Endothelial cell of umbilical vein (primary cell): Measurements from ENCODE around the gene PRCC. TPM values are rescaled to one million over a fixed set of nuclear protein-coding genes. Genes with fewer than 3 reads are reported as not detected.

Experiments
- BruUV-seq: library from RNA; stranded (reverse); fragments of 400-500 nt; replicated peaks from 2 replicates; lab custom pipeline; 2021; lab: Mats Ljungman, UMichigan
- CTCF ChIA-PET: fragments of 300-600, 350-600 bp; sonication (Branson Sonifier 250); formaldehyde crosslinking; loops from one replicate; lab custom pipeline; 2021; ENCODE audit warnings: antibody characterized with exemption, inconsistent platforms; lab: Charles Lee
- POLR2A ChIA-PET: fragments of 300-600, 350-600 bp; sonication (Branson Sonifier 250); formaldehyde crosslinking; loops from one replicate; lab custom pipeline; 2021; ENCODE audit warnings: antibody characterized with exemption, inconsistent platforms; lab: Charles Lee
- DNase-seq: peaks from one replicate; pipeline ENCODE4 v3.0.0-alpha.2; 2011; ENCODE audit warnings: low read depth, low spot score
- FAIRE-seq: peaks from 2 replicates; lab custom pipeline; 2011; peaks lifted over from hg19 to GRCh38; lab: Jason Lieb, UNC
- H2AFZ ChIP-seq: 2 replicates; pipeline ENCODE4 v1.6.0; 2012; ENCODE audit warnings: low read depth, low read length, control low read depth, inconsistent platforms
- H3K27ac ChIP-seq: 2 replicates; pipeline ENCODE4 v1.5.1; 2011; ENCODE audit warnings: low read depth, mild to moderate bottlenecking, control low read depth, low read length, moderate library complexity; ENCODE audit not compliant: insufficient read depth
- H3K27me3 ChIP-seq, 2 experiments: 2 replicates each; pipeline versions ENCODE4 v1.6.0 to v1.6.1; 2011; ENCODE audit warnings: low read length in 2 of 2, mixed read lengths in 1 of 2; ENCODE audit not compliant: control insufficient read depth in 2 of 2, insufficient read depth in 2 of 2
- H3K36me3 ChIP-seq, 2 experiments: 2 replicates in 1 of 2; 3 replicates in 1 of 2; pipeline ENCODE4 v1.5.1; 2011; ENCODE audit warnings: low read length in 2 of 2, mild to moderate bottlenecking in 1 of 2, moderate library complexity in 1 of 2; ENCODE audit not compliant: control insufficient read depth in 2 of 2, insufficient read depth in 2 of 2; ENCODE audit errors: extremely low read depth in 1 of 2
- H3K4me1 ChIP-seq: 3 replicates; pipeline ENCODE4 v1.5.1; 2011; ENCODE audit warnings: mild to moderate bottlenecking, low read length; ENCODE audit not compliant: control insufficient read depth, insufficient read depth; ENCODE audit errors: extremely low read depth
- H3K4me2 ChIP-seq: 2 replicates; pipeline ENCODE4 v1.6.1; 2011; ENCODE audit warnings: low read length, control low read depth, mixed read lengths; ENCODE audit not compliant: insufficient read depth
- H3K4me3 ChIP-seq, 3 experiments: fragments of 200-600 bp in 1 of 3; sonication (generic), shearing (Covaris generic) in 1 of 3; replicated peaks in 1 of 3; 2 replicates each; pipeline ENCODE4 v1.5.1; 2011 to 2016; ENCODE audit warnings: control low read depth in 3 of 3, low read length in 3 of 3, mild to moderate bottlenecking in 2 of 3, inconsistent platforms in 1 of 3, low read depth in 1 of 3, moderate library complexity in 1 of 3; ENCODE audit not compliant: insufficient read depth in 1 of 3
- H3K79me2 ChIP-seq: 2 replicates; pipeline ENCODE4 v1.6.0; 2012; ENCODE audit warnings: low read length, inconsistent platforms; ENCODE audit not compliant: control insufficient read depth, insufficient read depth
- H3K9ac ChIP-seq: replicated peaks from 2 replicates; pipeline ENCODE3; 2011; ENCODE audit warnings: low read length, control low read depth; ENCODE audit not compliant: insufficient read depth; ENCODE audit errors: extremely low read depth
- H3K9me1 ChIP-seq: replicated peaks from 3 replicates; pipeline ENCODE4 v1.6.0; 2011; ENCODE audit warnings: mild to moderate bottlenecking, low read length; ENCODE audit not compliant: control insufficient read depth, insufficient read depth; ENCODE audit errors: extremely low read depth
- H3K9me3 ChIP-seq: replicated peaks from 2 replicates; pipeline ENCODE4 v1.5.1; 2012; ENCODE audit warnings: low read length, inconsistent platforms; ENCODE audit not compliant: control insufficient read depth, insufficient read depth
- H4K20me1 ChIP-seq: replicated peaks from 2 replicates; pipeline ENCODE3; 2011; ENCODE audit warnings: mild to moderate bottlenecking, low read length; ENCODE audit not compliant: control insufficient read depth, insufficient read depth; ENCODE audit errors: extremely low read depth
- CTCF ChIP-seq, 2 donors: IDR thresholded peaks; 1 replicate in 1 of 2; 2 replicates in 1 of 2; pipeline ENCODE4 v1.5.1; 2011; ENCODE audit warnings: low read length in 2 of 2, mild to moderate bottlenecking in 2 of 2, moderate library complexity in 2 of 2, control low read depth in 1 of 2, inconsistent platforms in 1 of 2, low read depth in 1 of 2; ENCODE audit not compliant: insufficient read depth in 1 of 2; ENCODE audit errors: extremely low read depth in 1 of 2
- EZH2 ChIP-seq: IDR thresholded peaks from 2 replicates; pipeline ENCODE4 v1.6.1; 2012; ENCODE audit warnings: borderline replicate concordance, low read depth, mild to moderate bottlenecking, moderate library complexity, low read length, inconsistent platforms; ENCODE audit not compliant: severe bottlenecking
- FOS ChIP-seq: IDR thresholded peaks from 2 replicates; pipeline ENCODE4 v1.6.1; 2011; ENCODE audit warnings: mild to moderate bottlenecking, low read length, moderate library complexity, borderline replicate concordance; ENCODE audit not compliant: insufficient read depth
- GATA2 ChIP-seq: IDR thresholded peaks from 2 replicates; pipeline ENCODE4 v1.7.0; 2011; ENCODE audit warnings: low read depth, mild to moderate bottlenecking, moderate library complexity, mixed read lengths, low read length; ENCODE audit not compliant: insufficient read length, insufficient read depth
- JUN ChIP-seq: IDR thresholded peaks from 2 replicates; pipeline ENCODE4 v1.6.1; 2011; ENCODE audit warnings: borderline replicate concordance, low read depth; ENCODE audit not compliant: insufficient read length, insufficient read depth
- MAX ChIP-seq: IDR thresholded peaks from 2 replicates; pipeline ENCODE4 v1.6.1; 2011; ENCODE audit not compliant: insufficient read depth, insufficient read length
- MYC ChIP-seq: IDR thresholded peaks from one replicate; pipeline ENCODE4 v1.6.1; 2011; ENCODE audit warnings: mild to moderate bottlenecking, low read depth, low read length
- POLR2A ChIP-seq: IDR thresholded peaks from 2 replicates; pipeline ENCODE4 v1.6.1; 2012; ENCODE audit warnings: low read depth, mild to moderate bottlenecking, control low read depth, low read length
- POLR2AphosphoS5 ChIP-seq: IDR thresholded peaks from 2 replicates; pipeline ENCODE4 v1.6.1; 2012; ENCODE audit warnings: low read depth, mild to moderate bottlenecking, control low read depth, low read length, moderate library complexity; ENCODE audit not compliant: insufficient read depth
- dilution Hi-C: fragments of 300-500 bp; cut with MboI; formaldehyde crosslinking; loops from one replicate; pipeline ENCODE4 v1.15.0; 2019; ENCODE audit warnings: low sequenced_read_pairs; ENCODE audit not compliant: extremely low pct_ligation_motif_present
- intact Hi-C: fragments of 100-400 bp; cut with micrococcal nuclease; formaldehyde crosslinking; loops from one replicate; pipeline ENCODE4 v1.10.0; 2022
- polyA plus RNA-seq, 4 experiments: library from polyadenylated mRNA; depleted of rRNA in 3 of 4; stranded (reverse) in 3 of 4; unstranded in 1 of 4; fragments of >200 nt; gene quantifications; 2 replicates each; pipeline versions ENCODE4 v1.2.1 to v1.2.3, GENCODE V29; 2011 to 2012; ENCODE audit warnings: missing spikeins in 1 of 4
- total RNA-seq: library from RNA; stranded (reverse); gene quantifications from 2 replicates; pipeline ENCODE4 v1.2.3, GENCODE V29; 2021

Gene PRCC
- total and polyA plus RNA-seq, 2 donors (not counting 3 experiments of a cell fraction or from before 2014, with no cell fraction given): 71.5 to 77.4 TPM

- Histone ChIP-seq H3K9me3 (no peaks in the 10 kb centered on the region), H3K4me1 (peaks cover 11% of the 10 kb centered on the region), H3K9me1 (no peaks in the 10 kb centered on the region), H3K9ac (no peak overlapping the region), H4K20me1 (no peaks in the 10 kb centered on the region), H3K36me3 (no peaks in the 10 kb centered on the region), H3K4me2 (no peak overlapping the region), H3K27me3 (no peaks in the 10 kb centered on the region), H3K79me2 (no peaks in the 10 kb centered on the region), H3K27ac (no peak overlapping the region), H3K4me3 (no peak overlapping the region), H2AFZ (no peak overlapping the region)
- ChIA-PET POLR2A (no interaction called here), CTCF (interaction anchor here (0.7 to 2.0 kb wide), 9 partner anchors 9 to 119 kb away, joined by 3 to 11 read pairs (median 4); no protein-coding TSS in a partner anchor)
- FAIRE-seq: no peak
- no peak for TF ChIP-seq MAX
- dilution Hi-C loops: no loop called here
- intact Hi-C loops: no loop called here
- DNase-seq: no peak
- no TSS peak for BruUV-seq
Observed at GRCh38 chr1:156808186-156809030, 41.1 kb downstream of the PRCC start.

GRCh38 chr1:156809281-156809680 lies 41.9 kb downstream of the PRCC start:
- intact Hi-C loops (no loop called here), dilution Hi-C loops (no loop called here)
- DNase-seq: no peak
- H3K9me1 ChIP-seq: no peaks in the 10 kb centered on the region
- TF ChIP-seq POLR2AphosphoS5 (no peak), EZH2 (no peak), FOS (no peak), MYC (no peak), GATA2 (no peak), CTCF (IDR thresholded peaks at IDR 0.05; ENCODE audit: extremely low read depth in 1 of 2, insufficient read depth in 1 of 2, low read depth in 1 of 2, low read length in 2 of 2) (no peak), POLR2A (no peak), MAX (no peak), JUN (no peak)
- no peak overlapping the region for H2AFZ ChIP-seq
- no peaks in the 10 kb centered on the region for H3K36me3 ChIP-seq
- no peaks in the 10 kb centered on the region for H3K79me2 ChIP-seq
- no TSS peak for BruUV-seq
- no peak overlapping the region for H3K27ac ChIP-seq
- H3K4me3 ChIP-seq: no peak overlapping the region
- no peaks in the 10 kb centered on the region for H4K20me1 ChIP-seq
- H3K9me3 ChIP-seq: no peaks in the 10 kb centered on the region
- H3K27me3 ChIP-seq: no peaks in the 10 kb centered on the region
- ChIA-PET POLR2A (no interaction called here), CTCF (interaction anchor here (1.3 to 1.4 kb wide), 2 partner anchors 83 to 120 kb away, joined by 3 to 4 read pairs; no protein-coding TSS in a partner anchor)
- no peak overlapping the region for H3K9ac ChIP-seq
- peaks cover 20% of the 10 kb centered on the region for H3K4me1 ChIP-seq
- H3K4me2 ChIP-seq: no peak overlapping the region
- FAIRE-seq: no peak
